Endothelial cell of umbilical vein (primary cell): Measurements from ENCODE around the gene LAMC2.

ENCODE experiments used
- EZH2 ChIP-seq: IDR thresholded peaks from 2 replicates; pipeline ENCODE4 v1.6.1; 2012; ENCODE audit warnings: borderline replicate concordance, low read depth, mild to moderate bottlenecking, moderate library complexity, low read length, inconsistent platforms; ENCODE audit not compliant: severe bottlenecking
- POLR2AphosphoS5 ChIP-seq: IDR thresholded peaks from 2 replicates; pipeline ENCODE4 v1.6.1; 2012; ENCODE audit warnings: low read depth, mild to moderate bottlenecking, control low read depth, low read length, moderate library complexity; ENCODE audit not compliant: insufficient read depth
- TF ChIP-seq, protein P1 (sequence below), 2 donors: IDR thresholded peaks; 1 replicate in 1 of 2; 2 replicates in 1 of 2; pipeline ENCODE4 v1.5.1; 2011; ENCODE audit warnings: low read length in 2 of 2, mild to moderate bottlenecking in 2 of 2, moderate library complexity in 2 of 2, control low read depth in 1 of 2, inconsistent platforms in 1 of 2, low read depth in 1 of 2; ENCODE audit not compliant: insufficient read depth in 1 of 2; ENCODE audit errors: extremely low read depth in 1 of 2
- TF ChIP-seq, protein P2 (sequence below): IDR thresholded peaks from 2 replicates; pipeline ENCODE4 v1.6.1; 2011; ENCODE audit not compliant: insufficient read depth, insufficient read length

DNA sequence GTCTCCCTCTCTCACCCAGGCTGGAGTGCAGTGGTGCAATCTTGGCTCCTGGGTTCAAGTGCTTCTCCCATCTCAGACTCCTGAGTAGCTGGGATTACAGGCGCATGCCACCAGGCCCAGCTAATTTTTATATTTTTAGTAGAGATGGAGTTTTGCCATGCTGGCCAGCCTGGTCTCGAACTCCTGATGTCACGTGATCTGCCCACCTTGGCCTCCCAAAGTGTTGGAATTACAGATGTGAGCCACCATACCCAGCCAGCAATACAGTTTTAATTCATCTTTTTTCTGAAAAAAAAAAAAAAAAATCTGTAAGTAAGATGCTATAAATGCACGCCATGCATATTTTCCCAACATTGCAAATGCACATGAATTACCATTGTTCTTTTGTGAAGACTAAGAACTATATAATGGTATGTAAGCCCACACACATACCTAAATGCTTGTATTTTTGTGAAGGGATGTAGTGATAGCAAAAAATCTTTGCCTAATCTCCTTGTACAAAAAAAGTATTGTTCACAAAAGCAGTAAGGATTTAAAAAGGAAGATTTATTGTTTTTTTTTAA is 8.0 kb downstream of the LAMC2 start:
- TF ChIP-seq POLR2AphosphoS5 (no peak), EZH2 (no peak)
- TF ChIP-seq, protein P1, sequence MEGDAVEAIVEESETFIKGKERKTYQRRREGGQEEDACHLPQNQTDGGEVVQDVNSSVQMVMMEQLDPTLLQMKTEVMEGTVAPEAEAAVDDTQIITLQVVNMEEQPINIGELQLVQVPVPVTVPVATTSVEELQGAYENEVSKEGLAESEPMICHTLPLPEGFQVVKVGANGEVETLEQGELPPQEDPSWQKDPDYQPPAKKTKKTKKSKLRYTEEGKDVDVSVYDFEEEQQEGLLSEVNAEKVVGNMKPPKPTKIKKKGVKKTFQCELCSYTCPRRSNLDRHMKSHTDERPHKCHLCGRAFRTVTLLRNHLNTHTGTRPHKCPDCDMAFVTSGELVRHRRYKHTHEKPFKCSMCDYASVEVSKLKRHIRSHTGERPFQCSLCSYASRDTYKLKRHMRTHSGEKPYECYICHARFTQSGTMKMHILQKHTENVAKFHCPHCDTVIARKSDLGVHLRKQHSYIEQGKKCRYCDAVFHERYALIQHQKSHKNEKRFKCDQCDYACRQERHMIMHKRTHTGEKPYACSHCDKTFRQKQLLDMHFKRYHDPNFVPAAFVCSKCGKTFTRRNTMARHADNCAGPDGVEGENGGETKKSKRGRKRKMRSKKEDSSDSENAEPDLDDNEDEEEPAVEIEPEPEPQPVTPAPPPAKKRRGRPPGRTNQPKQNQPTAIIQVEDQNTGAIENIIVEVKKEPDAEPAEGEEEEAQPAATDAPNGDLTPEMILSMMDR (IDR thresholded peaks at IDR 0.05; ENCODE audit: extremely low read depth in 1 of 2, insufficient read depth in 1 of 2, low read depth in 1 of 2, low read length in 2 of 2), result no peak
- TF ChIP-seq, protein P2, sequence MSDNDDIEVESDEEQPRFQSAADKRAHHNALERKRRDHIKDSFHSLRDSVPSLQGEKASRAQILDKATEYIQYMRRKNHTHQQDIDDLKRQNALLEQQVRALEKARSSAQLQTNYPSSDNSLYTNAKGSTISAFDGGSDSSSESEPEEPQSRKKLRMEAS, result no peak
